ENCODE data around the gene ITLN1.
"Not testable (repeated sequence)": the region's sequence is repeated elsewhere in the genome, so short reads cannot be mapped to it uniquely, and the experiment has no call there.

Gene ITLN1

GRCh38 chr1:160885042-160885441 lies at the start of gene ITLN1:
ITLN1 (minus strand) TSS chr1:160885180; CDS start chr1:160884877, 303 bp downstream.
- no peak for DNase-seq (ENCODE audit: low read depth in 4 of 4, low spot score in 1 of 4)

GRCh38 chr1:160933305-160933704 lies 48.3 kb upstream of the ITLN1 start:
- DNase-seq (ENCODE audit: low read depth in 4 of 4, low spot score in 1 of 4) = not testable (repeated sequence)

DNA sequence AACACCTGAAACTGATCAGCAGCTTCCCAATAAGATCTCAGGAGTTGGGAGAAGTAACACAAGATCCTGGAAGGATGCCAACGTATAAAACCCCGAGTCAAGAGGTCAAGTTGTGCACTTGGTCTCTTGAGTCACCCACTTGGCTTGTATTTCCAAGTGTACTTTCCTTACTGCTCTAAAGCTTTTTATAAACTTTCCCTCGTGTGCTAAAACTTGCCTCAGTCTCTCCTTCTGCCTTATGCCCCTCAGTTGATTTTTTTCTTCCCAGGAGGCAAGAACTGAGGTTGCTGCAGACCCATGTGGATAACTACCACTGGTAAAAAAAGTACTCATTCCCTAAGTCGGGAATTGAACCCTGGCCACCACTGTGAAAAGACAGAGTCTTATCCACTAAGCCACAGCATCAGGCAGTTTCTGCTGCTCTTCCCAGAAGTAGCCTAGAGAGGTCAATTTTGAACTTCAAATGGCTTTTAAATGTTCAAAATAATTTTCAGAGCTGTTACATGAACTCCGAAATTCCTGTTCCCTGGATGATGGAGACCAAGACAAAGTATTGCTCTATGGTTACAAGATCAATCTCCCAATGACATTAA lies 40.8 kb upstream of the ITLN1 start:
- DNase-seq (ENCODE audit: low read depth in 4 of 4, low spot score in 1 of 4) = no peak

DNA sequence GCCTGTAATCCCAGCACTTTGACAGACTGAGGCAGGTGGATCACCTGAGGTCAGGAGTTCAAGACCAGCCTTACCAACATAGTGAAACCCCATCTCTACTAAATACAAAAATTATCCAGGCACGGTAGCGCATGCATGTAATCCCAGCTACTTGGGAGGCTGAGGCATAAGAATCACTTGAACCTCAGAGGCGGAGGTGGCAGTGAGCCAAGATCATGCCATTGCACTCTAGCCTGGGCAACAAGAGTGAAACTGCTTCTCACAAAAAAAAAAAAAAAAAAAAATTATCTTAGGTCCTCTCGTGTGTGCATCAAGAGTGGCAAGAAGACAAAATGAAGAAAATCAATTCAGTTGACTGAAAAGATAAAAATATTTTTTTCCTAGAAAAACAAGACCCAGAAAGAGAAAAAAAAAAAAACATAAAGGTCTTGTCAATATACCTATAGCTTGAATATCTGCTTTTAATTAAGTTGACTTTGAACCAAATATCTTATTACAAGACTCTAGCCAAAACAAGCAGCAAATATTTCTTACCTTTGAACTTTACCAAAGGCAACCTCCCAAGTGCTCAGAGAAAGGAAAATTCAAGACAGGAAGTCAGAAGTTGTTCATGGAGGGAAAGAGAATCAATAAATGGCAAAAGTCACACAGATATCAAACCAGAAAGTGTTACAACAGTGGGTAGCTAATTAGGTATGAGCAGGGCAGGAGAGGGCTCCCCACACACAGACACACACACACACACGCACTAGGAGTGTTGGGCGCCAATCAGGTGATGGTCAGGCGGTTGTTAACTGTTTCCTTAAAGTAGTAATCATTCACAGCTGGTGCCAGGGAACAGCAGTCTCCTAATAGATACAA lies 40.0 kb upstream of the ITLN1 start:
- no peak for DNase-seq (ENCODE audit: low read depth in 4 of 4, low spot score in 1 of 4)

DNA sequence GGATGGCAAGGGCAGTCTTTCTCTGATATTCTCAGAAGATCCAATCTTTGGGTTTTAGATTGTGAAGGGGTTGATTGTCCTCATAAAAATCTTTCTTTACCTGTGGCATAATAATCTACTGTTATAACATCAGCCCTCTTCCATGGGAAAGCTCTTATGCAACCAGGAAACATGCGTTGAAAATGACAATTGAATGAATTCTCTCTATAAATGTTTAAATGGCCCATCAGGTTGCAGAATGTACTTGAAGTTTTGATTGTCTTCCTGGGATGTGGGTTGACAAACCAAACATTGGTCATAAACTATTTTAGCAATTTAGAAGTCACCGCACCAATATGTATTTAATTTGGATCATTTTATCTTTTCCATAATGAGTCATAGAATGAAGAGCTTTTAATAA lies 31.7 kb upstream of the ITLN1 start:
- no peak for DNase-seq (ENCODE audit: low read depth in 4 of 4, low spot score in 1 of 4)

- not testable (repeated sequence) for DNase-seq (ENCODE audit: low read depth in 4 of 4, low spot score in 1 of 4)
These were observed 28.2 kb upstream of the ITLN1 start for GRCh38 chr1:160913229-160913628.

DNA sequence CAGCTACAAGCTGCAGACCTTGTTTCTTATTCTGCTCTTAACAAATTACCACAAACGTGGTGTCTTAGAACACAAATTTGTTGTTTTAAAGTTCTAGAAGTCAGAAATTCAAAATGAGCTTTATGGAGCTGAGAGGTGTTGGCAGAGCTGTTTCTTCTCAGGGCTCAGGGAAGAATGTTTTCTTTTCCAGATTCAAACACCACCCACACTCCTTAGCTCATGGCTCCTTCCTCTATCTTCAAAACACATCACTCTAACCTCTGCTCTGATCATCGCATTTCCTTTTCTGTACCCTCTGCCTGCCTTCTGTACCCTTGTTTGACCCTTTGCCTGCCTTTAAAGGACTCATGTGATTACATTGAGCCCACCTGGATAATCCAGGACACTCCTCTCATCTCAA lies 26.9 kb upstream of the ITLN1 start:
- no peak for DNase-seq (ENCODE audit: low read depth in 4 of 4, low spot score in 1 of 4)

DNA sequence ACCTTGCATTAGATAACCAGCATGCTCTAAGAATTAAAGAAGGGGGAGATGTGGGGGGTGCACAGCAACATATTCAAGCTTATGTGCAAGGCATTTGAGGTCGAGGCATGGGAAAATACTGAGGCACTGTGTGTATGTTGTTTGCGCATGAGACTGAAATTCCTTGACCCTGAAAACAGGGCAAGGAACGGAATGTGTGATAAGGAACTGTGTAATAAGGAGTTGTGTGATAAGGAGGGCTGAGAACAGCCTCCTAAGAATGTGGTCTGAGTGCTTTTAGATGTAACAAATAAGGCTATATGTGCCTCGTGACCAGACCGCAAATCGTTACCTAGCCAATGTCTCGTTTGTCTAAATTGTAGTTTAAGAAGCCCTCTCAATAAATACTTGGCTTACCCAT lies 26.5 kb upstream of the ITLN1 start:
- DNase-seq (ENCODE audit: low read depth in 4 of 4, low spot score in 1 of 4) = no peak

GRCh38 chr1:160910170-160910750 lies 25.3 kb upstream of the ITLN1 start:
- DNase-seq (ENCODE audit: low read depth in 4 of 4, low spot score in 1 of 4) = no peak

DNA sequence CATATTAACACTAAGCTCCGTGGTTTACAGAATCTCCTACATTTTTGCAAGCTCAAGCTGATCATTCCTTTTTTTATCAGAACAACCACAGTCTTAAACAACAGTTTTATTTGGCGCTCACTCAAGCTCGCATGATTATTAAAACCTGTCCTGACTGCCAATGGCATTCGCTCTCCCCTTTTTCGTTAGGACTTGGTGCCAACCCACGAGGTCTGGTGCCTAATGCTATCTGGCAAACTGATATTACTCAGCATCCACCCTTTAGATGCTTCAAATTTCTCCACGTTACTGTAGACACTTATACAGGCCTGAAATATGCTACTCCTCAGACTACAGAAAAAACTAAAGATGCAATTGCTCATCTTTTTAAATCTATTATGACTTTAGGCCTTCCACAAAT lies 23.0 kb upstream of the ITLN1 start:
- no peak for DNase-seq (ENCODE audit: low read depth in 4 of 4, low spot score in 1 of 4)

DNA sequence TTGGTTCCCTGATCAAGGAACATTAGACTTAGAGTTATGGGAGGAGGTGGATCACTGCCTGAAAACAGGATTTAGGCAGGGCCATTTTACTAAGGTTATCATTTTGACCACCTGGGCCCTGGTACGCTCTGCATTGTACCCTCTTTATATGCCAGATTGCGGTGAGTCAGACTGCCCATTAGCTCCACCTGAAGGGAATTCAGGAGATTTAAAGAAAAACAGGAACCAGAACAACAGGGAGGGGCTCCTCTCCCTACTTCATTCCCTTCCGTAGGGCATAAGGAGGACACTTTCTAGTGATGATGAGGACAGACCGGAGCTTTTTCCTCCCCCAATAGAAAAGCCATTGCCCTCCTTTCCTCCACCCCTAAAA lies 20.6 kb upstream of the ITLN1 start:
- no peak for DNase-seq (ENCODE audit: low read depth in 4 of 4, low spot score in 1 of 4)

DNA sequence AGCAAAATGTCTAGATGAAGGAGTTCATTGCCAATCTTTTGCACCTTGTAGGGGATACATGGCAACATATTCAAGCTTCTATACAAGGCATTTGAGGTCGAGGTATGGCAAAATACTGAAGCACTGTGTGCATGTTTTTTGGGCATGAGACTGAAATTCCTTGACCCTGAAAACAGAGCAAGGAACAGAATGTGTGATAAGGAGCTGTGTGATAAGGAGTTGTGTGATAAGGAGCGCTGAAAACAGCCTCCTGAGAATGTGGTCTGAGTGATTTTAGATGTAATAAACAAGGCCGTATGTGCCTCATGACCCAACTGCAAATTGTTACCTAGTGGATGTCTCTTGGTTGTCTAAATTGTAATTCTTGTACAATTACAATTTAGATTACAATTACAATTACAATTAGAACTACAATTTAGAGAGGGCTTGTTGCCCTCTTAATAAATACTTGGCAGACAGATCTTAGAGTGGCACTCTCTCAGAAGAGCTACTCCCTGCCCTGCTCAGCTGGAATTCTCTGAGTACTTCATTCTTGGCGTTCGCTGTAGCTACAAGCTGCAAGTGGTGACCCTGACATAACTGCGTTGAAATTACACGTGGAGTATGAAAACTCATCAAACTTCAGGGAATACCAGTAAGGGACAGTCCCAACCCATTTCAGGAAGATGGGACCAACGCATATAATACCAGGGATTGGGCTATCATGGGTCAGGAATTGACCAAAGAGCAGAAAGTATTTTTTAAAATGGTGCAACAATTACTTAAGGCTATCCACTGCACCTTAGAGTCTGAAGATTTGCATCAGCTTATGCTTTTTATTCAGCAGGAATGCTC lies 20.0 kb upstream of the ITLN1 start:
- DNase-seq (ENCODE audit: low read depth in 4 of 4, low spot score in 1 of 4) = no peak

- DNase-seq (ENCODE audit: low read depth in 4 of 4, low spot score in 1 of 4) = not testable (repeated sequence)
These were observed 17.3 kb upstream of the ITLN1 start for GRCh38 chr1:160902251-160902650.

DNA sequence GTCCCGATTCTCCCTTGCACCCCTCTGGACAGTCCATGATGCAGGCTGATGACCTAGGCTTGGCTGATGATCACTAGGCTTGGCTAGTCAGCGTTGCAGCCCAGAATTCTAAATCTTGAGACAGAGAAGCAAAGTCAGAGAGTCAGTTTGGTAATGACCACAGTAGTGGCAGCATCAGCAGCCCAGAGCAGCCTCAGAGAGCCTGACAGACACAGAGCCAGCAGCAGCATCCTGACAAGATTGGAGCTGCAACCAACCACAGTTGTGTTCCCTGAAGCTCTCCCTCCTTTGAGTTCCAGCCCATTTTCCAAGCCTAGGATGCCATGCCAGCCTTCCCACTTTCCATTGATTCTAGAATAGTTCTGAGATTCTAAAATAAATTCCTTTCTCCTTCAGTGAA lies 16.8 kb upstream of the ITLN1 start:
- DNase-seq (ENCODE audit: low read depth in 4 of 4, low spot score in 1 of 4) = no peak

DNA sequence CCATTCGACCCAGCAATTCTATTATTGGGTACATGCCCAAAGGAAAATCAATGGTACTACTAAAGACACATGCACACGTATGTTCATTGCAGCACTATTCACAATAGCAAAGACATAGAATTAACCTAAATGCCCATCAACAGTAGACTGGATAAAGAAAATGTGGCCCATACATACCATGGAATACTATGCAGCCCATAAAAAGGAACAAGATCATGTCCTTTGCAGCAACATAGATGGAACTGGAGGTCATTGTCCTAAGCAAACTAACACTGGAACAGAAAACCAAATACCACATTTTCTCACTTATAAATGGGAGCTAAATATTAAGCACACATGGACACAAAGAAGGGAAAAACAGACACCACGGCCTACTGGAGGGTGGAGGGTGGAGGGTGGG lies 15.7 kb upstream of the ITLN1 start:
- DNase-seq (ENCODE audit: low read depth in 4 of 4, low spot score in 1 of 4) = not testable (repeated sequence)

- not testable (repeated sequence) for DNase-seq (ENCODE audit: low read depth in 4 of 4, low spot score in 1 of 4)
These were observed 9.6 kb upstream of the ITLN1 start for GRCh38 chr1:160894368-160895135.

- no peak for DNase-seq (ENCODE audit: low read depth in 4 of 4, low spot score in 1 of 4)
These were observed 6.5 kb upstream of the ITLN1 start for GRCh38 chr1:160891474-160891873.

DNA sequence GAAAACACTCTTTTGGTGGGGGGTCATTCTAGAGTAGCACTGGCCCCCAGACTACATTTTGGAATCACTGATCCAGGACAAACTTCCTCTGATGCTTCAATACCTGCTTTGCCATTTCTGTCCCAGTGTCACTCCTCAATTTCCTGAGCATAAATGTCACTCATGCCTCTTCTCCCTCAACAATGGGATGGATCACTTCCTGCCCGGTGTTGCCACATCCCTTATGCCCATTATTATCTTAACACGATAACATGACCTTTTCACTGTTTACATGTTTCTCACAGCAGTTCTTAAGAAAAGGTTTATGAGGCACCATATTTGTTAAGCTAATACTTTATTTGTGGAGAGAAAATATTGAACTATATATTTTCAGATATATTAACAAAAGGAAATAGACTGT lies 3.9 kb upstream of the ITLN1 start:
- no peak for DNase-seq (ENCODE audit: low read depth in 4 of 4, low spot score in 1 of 4)

DNA sequence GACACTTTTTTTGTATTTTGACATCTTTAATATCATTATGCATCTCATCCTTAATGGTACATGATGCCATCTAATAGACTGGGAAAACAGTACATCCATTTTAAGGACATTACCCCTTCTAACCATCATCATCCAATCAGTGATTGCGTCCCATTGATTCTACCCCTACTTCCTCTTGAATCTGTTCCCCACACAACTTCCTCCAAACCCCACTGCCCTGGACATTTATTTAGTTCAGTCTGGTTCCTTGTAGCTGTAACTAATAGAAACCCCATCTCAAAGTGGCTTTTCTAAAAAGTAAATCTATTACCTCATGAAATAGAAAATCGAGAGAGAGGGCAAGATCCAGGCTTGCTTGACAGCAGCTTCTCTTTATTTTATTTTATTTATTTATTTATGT lies 2.1 kb upstream of the ITLN1 start:
- DNase-seq (ENCODE audit: low read depth in 4 of 4, low spot score in 1 of 4) = no peak

DNA sequence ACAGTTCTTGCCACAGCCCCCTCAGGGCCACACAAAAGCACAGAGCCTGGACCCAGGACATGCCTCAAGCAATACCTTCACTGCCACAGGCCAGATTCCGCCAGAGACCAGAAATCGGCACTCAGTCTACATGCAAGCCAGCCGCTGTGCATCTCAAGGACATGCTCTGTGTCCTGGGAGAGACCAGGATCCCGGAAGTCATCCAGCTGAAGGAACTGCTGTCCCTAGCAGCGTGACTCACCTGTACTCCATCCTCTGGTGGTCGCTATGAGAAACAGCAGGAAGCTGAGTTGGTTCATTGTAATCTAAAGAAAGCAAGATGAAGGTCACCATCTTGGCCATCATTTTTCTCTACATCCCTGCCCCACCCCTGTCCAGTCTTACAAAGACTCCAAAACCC lies 401 bp downstream of the ITLN1 start:
- no peak for DNase-seq (ENCODE audit: low read depth in 4 of 4, low spot score in 1 of 4)

Data from stimulated activated CD4-positive, alpha-beta T cell treated with anti-CD3 and anti-CD28 coated beads, Interleukin-1b, Interleukin-23, amount 100 ng/mL, for 24 hours (primary cell).